Caki2 (cell line): ENCODE measurements around the gene USP48. TPM values are rescaled to one million over a fixed set of nuclear protein-coding genes. Genes with fewer than 3 reads are reported as not detected.
A peak's percentile ranks its signal among the peaks of the same experiment; 100 is the strongest.

ENCODE experiments used
- DNase-seq: peaks from one replicate; pipeline ENCODE4 v3.0.0-alpha.2; 2015; ENCODE audit warnings: low read depth
- in situ Hi-C: cut with HindIII; loops from 2 replicates; pipeline ENCODE4 v1.10.0; 2016; ENCODE audit warnings: low sequenced_read_pairs, low pct_unique_long_range_greater_than_20kb, mixed read lengths
- total RNA-seq: library from RNA; depleted of rRNA; stranded (reverse); fragments of >200 nt; shearing (Covaris generic); gene quantifications from 2 replicates; pipeline ENCODE4 v1.2.3, GENCODE V29; 2014; ENCODE audit warnings: low replicate concordance

USP48 gene
- total RNA-seq, 1 experiment from 2014 or later, result 19.3 TPM

DNA sequence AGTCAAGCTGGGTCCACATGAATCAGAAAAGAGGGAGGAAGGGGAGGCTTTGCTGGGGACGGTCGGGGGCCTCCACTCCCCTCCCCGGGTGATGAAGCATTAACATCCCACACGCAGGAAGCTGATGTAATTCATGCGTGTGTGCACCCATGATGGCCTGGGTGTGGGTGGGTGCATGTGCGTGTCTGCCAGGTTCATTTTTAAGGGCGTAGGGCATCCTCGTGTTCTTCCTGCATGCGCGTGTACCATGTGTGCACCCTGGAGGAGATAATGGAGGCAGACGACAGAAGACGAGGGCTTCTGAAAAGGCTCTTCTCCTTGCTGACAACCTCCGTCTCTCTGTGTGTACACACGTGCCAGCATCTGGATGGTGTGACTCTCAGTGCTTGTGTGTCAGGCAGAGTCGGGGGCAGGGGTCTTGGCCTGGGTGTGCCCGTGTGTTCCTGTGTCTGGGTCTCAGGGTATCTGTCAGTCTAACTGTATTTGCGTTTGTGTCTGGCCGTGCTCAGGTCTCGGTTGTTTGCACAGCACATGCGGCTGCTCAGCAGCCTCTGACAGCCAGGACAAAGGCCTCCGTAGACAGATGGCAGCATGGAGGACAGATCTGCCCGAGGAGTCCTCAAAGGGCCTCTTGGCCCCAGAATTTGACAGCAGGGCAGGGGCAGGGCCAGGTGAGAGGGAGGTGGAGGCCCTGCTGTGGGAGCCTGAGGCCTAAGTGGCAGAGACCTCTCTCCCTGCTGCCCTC, 116.2 kb downstream of the USP48 start:
- in situ Hi-C loops, result no loop called here
- DNase-seq, result no peak

DNA sequence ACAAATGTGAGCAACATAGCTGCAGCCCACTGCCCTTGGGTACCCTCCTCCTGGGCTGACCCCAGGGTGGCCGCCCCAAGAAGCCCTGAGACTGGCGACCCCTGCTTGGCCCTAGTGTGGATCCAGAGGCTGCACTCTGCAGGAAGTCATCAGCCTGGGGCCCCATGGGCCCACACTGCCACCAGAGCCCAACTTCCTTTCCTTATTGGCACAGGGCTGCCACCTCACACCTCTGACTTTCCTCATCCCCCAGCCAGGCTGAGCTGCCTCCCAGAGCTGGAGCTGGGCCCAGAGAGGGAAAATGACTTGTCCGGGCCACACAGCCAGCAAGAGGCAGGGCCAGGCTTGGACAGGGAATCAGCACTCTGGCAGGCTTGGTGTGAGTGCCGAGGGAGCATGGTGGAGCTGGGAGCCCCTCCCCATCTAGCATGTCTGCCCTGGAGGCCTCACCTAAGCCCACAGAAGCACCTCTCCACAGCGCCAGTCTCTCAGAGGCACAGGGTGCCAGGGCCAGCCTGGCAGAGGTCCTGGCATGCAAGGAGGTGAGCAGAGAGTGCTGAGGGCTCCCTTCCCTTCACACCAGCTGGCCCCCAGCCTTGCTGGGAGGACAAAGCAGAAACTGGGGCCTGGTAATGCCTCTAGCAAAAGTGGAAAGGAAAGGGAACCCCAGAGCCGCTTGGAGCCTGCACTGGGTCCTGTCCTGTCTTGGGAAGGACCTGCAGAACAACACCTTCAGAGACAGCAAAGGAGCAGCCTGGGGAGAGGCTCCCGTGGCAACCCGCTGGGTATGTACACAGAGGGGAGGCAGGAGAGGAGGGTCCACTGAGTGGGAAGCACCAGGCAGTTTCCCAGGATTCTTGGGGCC, 117.0 kb downstream of the USP48 start:
- DNase-seq, result no peak
- in situ Hi-C loops, result no loop called here

DNA sequence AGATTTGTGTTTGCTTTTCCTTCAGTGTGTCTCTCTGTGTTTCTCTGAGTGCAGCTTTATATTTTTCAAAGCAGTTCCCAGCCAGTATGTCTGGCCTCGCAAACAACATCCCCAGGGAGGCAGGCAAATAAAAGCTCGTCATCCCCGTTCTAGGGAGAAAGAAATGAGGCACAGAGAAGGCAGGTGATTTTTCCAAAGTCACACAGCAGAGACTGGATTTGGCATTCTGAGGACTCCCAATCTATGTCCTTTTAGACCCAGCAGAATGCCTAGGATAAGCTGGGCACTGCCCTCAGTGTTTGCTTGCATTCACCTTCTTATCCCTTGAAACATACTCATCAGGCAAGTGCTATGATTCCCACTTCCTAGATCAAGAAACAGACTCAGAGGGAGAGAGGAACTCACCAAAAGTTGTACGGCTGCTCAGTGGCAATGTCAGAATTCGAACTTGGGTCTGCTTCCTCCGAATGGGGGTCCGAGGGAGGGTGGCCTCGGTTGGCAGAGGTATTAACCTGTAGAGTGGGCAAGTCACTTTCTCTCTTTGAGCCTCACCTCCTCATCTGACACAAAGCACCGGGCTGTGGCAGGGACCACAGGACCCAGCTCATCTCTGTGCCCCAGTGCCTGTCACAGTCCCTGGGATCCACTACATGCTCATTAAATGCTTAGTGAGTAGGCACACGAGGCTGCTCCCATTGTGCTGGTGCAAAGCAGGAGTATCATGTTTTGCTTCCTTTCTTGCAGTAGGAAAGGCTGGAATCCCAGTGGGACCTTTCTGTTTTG, 118.0 kb downstream of the USP48 start:
- DNase-seq, result no peak
- in situ Hi-C loops, result no loop called here

DNA sequence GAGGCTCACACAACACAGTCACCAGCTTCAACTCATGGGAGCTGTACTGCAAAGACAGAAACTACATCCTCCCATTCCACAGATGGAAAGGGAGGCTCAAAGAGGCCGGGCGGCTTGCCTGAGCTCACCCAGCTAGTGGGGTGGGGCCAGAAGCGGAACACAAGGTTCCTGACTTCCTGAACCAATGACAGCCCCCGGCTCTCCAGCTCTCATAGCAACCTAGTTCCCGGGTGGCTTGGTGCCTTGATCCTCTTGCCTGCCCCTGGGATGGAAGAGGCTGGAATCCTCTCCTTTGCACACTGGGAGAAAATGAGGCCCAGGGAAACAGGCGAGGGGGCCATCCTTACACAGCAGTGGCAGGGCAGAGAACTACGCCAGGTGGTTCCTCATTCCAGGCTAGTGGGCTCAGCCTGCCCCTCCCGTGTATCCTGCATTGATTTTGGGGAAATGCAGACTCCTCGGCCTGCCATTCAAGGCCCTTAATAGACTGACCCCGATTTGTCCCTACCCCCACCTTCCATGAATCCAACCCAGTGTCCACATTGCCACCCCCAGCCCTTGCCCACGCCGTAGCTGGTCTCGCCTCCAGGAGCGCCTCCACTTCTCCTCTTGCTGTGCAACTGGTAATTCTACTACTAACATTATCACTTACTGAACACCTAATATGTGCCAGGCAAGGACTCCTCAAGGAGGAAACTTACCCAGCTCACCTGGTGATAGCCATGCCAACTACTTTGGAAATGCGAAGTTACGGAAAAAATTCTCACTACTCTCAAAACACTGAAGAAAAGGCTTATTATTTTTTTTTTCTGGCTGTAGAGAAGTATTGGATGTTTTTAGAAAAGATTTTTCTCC, 118.8 kb downstream of the USP48 start:
- in situ Hi-C loops, result no loop called here

DNA sequence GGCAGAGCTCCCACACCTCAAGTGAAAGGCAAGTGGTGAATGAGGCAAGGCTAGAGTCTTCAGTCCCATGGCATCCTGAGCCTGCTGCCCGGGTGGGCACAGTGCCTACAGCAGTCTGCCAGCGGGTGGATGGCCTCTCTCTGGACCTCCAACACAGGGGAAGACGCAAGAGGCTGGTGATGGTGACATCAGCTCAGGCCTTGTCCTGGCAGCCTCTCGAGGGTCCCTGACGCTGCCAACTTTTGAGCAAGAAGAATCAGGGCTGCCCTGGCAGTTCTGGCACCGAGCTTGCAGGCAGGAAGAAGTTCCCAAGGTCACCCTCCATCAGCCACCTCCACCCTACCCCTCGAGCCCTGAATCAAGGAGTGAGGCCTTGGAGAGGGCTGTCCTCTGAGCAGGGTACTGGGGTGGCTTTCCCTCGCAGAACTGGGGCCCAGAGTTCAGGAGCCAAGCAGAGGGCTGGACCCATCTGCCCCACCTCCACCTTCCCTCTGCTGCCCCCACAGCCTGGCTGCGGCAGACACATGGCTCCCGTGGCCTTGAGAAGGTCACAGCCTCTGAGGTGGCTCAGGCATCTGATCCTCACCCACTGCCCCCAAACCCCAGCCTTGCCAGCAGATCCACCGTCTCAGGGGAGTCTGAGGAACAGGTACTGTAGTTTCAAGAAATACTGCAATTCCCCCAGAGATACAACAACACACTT, 119.5 kb downstream of the USP48 start:
- DNase-seq, result no peak
- in situ Hi-C loops, result no loop called here

More for the DNA sequence above, 118.8 kb downstream of the USP48 start:
- DNase-seq, result no peak

DNA sequence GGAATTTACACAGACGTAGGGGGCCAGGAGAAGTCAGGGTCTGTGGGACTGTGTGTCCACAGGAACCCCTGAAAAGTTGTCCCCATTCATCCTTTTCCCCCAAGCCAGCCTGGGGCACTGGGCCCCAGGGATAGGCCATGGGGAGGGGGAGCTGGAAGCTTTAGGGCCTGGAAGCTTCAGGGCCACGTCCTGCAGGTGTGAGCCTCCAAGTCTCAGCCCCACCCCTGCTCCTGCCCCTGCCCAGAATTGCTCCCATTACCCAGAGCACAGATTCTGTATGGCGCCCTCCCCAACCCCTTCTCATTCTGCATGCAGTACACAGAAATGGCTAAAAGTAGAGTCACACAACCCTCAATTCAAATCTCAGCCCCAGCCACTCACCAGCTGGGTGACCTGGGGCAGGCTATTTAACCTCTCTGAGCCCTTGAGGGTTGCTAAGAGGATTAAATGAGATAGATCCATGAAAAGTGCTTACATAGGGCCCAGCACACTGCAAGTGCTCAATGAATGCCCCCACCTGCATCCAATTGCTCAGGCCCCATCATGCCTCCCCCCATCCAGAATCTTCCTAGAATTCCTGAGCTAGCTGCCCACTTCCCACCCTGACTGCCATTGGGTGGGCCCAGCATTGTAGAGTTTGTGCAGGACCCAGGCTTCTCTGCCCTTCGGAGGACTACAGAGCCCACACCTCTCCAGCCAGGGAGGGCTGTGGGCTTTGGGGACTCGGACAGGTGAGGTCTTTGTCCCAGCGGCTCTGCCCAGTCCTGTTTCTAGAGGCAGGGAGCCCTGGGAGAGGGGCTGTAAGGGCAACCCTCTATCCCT, 120.3 kb downstream of the USP48 start:
- in situ Hi-C loops, result no loop called here
- no peak for DNase-seq

DNA sequence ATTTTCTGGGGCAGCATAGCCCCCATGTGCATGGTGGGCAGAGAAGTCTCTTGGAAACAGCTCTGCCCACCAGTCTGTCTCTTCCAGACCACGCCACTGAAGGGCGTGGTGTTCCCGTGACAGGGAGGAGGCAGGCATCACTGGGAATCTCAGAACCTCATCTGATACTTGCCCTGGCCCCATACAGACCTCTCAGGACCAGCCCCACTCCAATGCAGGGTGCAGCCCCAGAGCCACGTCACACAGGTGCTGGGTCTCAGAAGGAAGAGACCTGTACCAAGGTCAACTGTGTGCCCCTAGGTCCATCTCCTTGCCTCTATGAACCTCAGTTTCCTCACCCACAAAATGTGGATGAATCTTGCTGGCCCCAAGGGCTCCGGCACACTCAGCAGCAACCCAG, 121.1 kb downstream of the USP48 start:
- DNase-seq, result no peak
- in situ Hi-C loops, result no loop called here

DNA sequence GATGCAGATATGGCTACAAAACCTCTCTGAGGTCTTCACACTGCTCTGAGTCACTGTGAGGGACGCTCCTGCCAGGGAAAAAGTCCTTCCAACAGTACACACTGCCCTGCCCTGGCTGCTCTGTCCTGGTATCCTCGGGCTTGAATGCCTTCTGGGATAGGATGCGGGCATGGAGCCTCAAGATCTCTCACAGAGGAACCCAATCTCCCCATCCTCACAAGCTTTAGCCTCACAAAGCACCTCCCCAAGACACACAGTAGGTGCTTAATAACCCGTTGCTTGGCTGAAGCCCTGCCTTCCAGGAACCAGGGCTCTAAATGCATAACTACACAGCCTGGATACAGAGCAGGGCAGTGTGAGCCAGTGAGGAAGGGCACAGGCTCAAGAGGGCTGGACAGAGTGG, 123.0 kb downstream of the USP48 start:
- in situ Hi-C loops, result no loop called here
- DNase-seq, result no peak

DNA sequence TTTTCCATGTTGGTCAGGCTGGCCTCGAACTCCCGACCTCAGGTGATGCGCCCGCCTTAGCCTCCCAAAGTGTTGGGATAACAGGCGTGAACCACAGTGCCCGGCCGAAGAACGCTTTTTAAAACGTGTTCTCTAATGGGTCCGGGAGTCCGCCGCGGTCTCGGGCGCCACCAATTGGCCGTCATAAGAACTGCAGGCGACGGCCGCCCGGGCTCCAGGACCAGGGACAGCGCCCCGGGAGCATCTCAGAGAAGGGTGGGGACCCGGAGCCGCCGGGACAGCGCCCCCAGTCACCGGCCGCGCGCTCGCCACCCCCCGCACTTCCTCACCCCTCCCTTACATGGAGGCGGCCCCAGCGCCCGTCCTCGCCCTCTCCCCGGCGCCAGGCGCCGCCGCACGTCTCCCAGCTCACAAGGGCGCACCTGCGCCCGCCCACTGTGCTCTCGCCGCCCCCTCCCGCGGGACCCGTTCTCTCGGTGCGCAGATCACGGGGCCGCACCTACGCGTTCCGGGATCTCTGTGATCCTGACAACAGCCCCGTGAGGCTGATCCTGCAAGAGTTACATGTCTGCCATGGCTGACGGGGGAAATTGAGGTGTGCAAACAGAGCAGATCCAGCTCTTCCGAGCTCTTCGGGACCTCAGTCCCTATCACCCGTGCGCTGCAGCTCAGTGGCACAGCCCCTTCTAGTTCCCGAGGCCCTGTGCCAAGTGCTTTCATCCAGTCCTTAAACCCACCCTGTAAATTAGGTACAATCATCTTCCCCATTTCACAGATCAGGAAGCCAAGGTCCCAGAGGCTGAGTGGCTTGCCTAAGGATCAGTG, 123.6 kb downstream of the USP48 start:
- DNase-seq, result peak; percentile 97
- in situ Hi-C loops, result no loop called here

DNA sequence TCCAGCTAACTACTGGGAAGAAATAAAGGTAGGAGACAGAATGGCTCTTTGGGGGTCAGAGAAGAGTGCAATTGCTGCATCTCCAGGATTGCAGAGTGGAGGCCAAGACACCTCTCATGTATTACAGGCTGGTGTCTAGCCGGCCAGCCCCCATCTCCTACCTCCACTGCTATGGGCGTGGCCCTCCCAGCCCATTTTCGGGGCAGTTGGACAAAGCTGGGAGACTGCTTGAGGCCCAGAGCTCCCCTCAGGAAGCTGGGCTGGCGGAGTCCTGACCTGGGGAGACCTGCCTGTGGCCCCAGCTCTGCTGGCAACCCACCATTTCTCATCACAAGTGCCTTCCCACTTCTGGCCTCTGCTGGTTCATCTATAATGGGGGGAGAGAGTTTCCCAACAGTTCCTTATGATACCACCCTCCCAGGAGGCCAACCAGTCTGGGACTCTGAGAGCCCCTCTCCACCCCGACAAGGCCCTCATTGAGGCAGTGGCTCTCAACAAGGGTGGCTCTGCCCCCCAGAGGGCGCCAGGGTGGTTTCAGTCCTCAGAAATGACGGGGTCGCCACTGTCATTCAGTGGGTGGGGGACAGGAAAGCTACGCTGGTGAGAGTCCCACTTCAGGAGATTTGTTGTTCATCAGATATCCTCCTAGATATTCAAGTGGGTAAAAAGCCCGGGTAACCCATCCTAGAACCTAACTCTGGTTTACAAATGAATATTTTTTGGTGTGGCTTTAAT, 125.3 kb downstream of the USP48 start:
- in situ Hi-C loops, result no loop called here

DNA sequence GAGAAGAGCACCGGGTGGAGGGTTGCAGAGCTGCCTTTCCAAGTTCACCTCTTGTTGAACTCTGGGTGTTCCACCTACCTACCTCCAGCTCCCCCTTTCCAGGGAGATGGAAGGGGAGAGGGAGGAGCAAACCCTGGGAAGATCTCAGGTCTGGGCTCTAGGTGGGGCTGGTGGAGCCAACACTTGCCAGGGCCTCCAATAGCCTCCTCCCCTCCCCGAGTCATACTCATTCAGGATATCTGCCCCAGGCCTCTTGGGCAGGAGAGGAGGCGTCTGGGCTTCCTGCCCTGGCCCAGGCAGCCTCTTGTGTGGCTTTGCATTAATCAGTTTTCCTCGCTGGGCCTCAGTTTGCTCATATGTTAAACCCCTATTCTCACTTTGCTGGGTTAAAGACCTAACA, 127.2 kb downstream of the USP48 start:
- in situ Hi-C loops, result no loop called here
- peak; percentile 87 for DNase-seq

More for the DNA sequence above, 125.3 kb downstream of the USP48 start:
- DNase-seq, result no peak

DNA sequence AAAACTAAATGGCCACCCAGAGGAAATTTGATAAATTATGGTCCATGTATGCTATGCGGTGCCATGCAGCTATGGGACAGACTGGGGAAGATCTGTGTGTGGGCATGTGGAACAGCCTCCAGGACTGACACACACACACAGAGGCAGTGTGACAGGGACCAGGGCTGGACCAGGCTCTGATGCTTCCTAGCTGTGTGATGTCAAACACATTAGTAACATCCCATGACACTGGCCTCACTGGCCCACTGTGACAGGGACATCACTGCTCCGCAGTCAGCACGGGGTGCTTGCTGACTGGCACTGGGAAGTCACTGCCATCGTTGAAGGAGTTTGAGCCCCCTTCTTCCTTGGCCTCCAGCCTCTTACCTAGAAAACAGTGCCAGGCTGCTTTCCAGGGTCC, 127.7 kb downstream of the USP48 start:
- no peak for DNase-seq
- in situ Hi-C loops, result no loop called here

DNA sequence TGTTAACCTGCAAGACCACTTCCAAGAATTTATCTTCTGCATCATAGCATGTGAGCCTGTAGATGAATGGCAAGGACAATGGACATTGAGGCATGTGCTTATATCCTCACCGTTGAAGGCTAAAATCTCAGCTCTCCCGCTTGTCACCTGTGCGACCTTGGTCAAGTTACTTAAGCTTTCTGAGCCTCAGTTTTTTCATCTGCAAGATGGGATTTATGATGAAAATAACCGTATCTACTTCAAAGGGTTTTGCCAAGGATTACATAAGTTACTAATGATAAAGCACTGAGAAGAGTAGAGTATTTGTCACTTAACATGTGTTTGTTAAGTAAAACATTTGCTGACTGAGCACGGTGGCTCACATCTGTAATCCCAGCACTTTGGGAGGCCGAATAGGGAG, 128.7 kb downstream of the USP48 start:
- in situ Hi-C loops, result no loop called here

DNA sequence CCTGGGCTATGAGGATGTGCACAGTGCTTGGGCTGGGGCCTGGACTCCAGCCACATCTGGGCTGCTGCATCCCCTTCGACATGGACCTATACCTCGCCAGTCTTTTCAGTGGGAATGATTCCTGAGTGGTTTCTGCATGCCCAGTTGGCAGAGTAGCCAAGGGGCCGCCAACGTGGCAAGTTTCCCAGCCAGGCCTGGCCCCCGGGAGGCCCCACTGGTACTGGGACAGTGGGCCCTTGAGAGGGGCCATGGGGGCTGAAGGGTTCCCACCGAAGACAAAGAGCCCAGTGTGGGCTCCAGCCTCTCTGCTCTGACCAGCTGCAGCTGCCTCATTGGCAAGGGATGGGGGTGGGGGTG, 129.2 kb downstream of the USP48 start:
- in situ Hi-C loops, result no loop called here

More for the DNA sequence above, 128.7 kb downstream of the USP48 start:
- no peak for DNase-seq

DNA sequence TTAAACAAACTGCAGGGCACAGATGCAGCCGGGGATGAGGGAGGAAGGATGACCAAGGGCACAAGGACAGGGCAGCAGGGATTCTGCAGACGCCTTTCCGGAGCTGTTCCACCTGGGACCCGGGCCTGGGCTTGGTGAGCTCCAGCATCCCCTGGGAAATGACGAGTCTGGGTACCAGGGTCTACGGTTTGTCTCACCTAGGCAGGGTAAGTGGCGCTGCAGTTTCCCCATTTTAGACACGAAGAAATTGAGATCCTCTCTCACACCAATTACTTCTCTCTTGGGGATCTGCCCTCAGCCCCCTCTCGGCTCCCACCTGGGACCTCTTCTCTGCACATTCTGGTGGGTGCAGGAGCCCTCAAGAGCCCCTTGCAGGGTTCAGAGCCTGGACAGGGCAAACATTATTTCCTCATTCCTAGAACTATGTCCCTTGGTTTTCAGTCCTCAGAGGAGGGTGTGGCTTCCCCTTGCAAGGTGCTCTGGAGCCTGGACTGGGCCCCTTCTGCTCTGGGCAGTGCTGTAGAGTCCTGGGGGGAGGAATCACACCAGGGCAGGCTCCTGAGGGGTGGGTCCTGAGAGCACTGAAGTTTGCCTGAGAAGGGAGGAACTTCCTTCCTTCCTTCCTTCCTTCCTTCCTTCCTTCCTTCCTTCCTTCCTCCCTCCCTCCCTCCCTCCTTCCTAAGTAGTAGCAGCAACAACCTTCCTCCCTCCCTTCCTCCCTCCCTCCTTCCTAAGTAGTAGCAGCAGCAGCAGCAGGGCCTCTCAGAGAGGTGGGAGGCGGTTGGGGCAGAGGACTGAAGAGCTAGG, 129.8 kb downstream of the USP48 start:
- DNase-seq, result no peak
- in situ Hi-C loops, result no loop called here

More for the DNA sequence above, 129.2 kb downstream of the USP48 start:
- DNase-seq, result no peak
